Esophagus squamous epithelium (tissue), 4 donors: ENCODE measurements around the gene SLC26A11.

ENCODE experiments used
- CTCF ChIP-seq, 6 experiments: fragments of 450-650 bp in 4 of 6; fragments of 200-600 bp in 2 of 6; sonication (generic) in 2 of 6; IDR thresholded peaks; one replicate each; pipeline ENCODE4 v1.5.1; 2016 to 2019; ENCODE audit warnings: antibody characterized with exemption in 6 of 6, mild to moderate bottlenecking in 4 of 6, moderate library complexity in 4 of 6
- POLR2A ChIP-seq, 4 donors: fragments of 450-650 bp; IDR thresholded peaks; one replicate each; pipeline ENCODE4 v1.6.1; 2017; ENCODE audit warnings: antibody characterized with exemption in 4 of 4, mild to moderate bottlenecking in 4 of 4, moderate library complexity in 3 of 4

GRCh38 chr17:80251966-80252365, 31.7 kb downstream of the SLC26A11 start:
- TF ChIP-seq POLR2A (IDR thresholded peaks at IDR 0.05) (no peak), CTCF (IDR thresholded peaks at IDR 0.05) (no peak)
